Neutrophil (primary cell): ENCODE measurements around the gene CFAP77.

Experiments used
- H3K27ac ChIP-seq: fragments of 200-600 bp; sonication (generic); 2 replicates; pipeline ENCODE4 v1.5.1; 2016; ENCODE audit warnings: mild to moderate bottlenecking, moderate library complexity
- H3K27me3 ChIP-seq: fragments of 200-600 bp; sonication (generic); 2 replicates; pipeline ENCODE4 v1.6.0; 2016; ENCODE audit warnings: mild to moderate bottlenecking
- H3K36me3 ChIP-seq: fragments of 200-600 bp; sonication (generic); 2 replicates; pipeline ENCODE4 v1.5.1; 2017
- H3K4me1 ChIP-seq, 2 experiments: fragments of 200-600 bp in 1 of 2; sonication (generic) in 1 of 2; 1 replicate in 1 of 2; 2 replicates in 1 of 2; pipeline versions ENCODE4 v1.5.1 to v1.6.1; 2013 to 2016; ENCODE audit warnings: low read depth in 1 of 2, low read length in 1 of 2, mild to moderate bottlenecking in 1 of 2, moderate library complexity in 1 of 2; ENCODE audit not compliant: control insufficient read depth in 1 of 2, insufficient read depth in 1 of 2
- H3K4me3 ChIP-seq, 2 experiments: fragments of 200-600 bp in 1 of 2; sonication (generic) in 1 of 2; 1 replicate in 1 of 2; 2 replicates in 1 of 2; pipeline ENCODE4 v1.5.1; 2013 to 2016; ENCODE audit warnings: low read depth in 1 of 2, low read length in 1 of 2, mild to moderate bottlenecking in 1 of 2, moderate library complexity in 1 of 2
- H3K9me3 ChIP-seq: fragments of 200-600 bp; sonication (generic); 2 replicates; pipeline ENCODE4 v1.5.1; 2016
- CTCF ChIP-seq: fragments of 200-600 bp; sonication (generic); IDR thresholded peaks from 2 replicates; pipeline ENCODE4 v1.5.1; 2016; ENCODE audit warnings: antibody characterized with exemption

Gene CFAP77

GRCh38 chr9:132547436-132547835 is 137.4 kb downstream of the CFAP77 start:
- Histone ChIP-seq H3K27ac (no peak overlapping the region), H3K4me1 (no peaks in the 10 kb centered on the region), H3K9me3 (no peaks in the 10 kb centered on the region), H3K4me3 (no peak overlapping the region), H3K36me3 (no peaks in the 10 kb centered on the region), H3K27me3 (peaks cover 49% of the 10 kb centered on the region)
- TF ChIP-seq CTCF: no peak

- peaks cover 49% of the 10 kb centered on the region for H3K27me3 ChIP-seq
Observed at GRCh38 chr9:132547976-132548730, 138.1 kb downstream of the CFAP77 start.

GRCh38 chr9:132548751-132549640 is 139.0 kb downstream of the CFAP77 start:
- Histone ChIP-seq H3K4me1 (no peaks in the 10 kb centered on the region), H3K9me3 (no peaks in the 10 kb centered on the region), H3K27me3 (peaks cover 46% of the 10 kb centered on the region), H3K4me3 (no peak overlapping the region), H3K27ac (no peak overlapping the region), H3K36me3 (no peaks in the 10 kb centered on the region)
- TF ChIP-seq CTCF: no peak

More at GRCh38 chr9:132547976-132548730, 138.1 kb downstream of the CFAP77 start:
- H3K36me3 ChIP-seq: no peaks in the 10 kb centered on the region
- H3K4me1 ChIP-seq: no peaks in the 10 kb centered on the region
- no peak overlapping the region for H3K27ac ChIP-seq
- no peaks in the 10 kb centered on the region for H3K9me3 ChIP-seq
- TF ChIP-seq CTCF: no peak
- H3K4me3 ChIP-seq: no peak overlapping the region

GRCh38 chr9:132551556-132551955 is 141.5 kb downstream of the CFAP77 start:
- Histone ChIP-seq H3K9me3 (no peaks in the 10 kb centered on the region), H3K4me3 (no peak overlapping the region), H3K27ac (no peak overlapping the region), H3K36me3 (no peaks in the 10 kb centered on the region), H3K27me3 (peaks cover 40% of the 10 kb centered on the region), H3K4me1 (no peaks in the 10 kb centered on the region)
- TF ChIP-seq CTCF: no peak

GRCh38 chr9:132552041-132552440 is 142.0 kb downstream of the CFAP77 start:
- TF ChIP-seq CTCF: no peak
- Histone ChIP-seq H3K36me3 (no peaks in the 10 kb centered on the region), H3K4me3 (no peak overlapping the region), H3K27ac (no peak overlapping the region), H3K27me3 (peaks cover 40% of the 10 kb centered on the region), H3K9me3 (no peaks in the 10 kb centered on the region), H3K4me1 (no peaks in the 10 kb centered on the region)
